Common myeloid progenitor, CD34-positive (primary cell): ENCODE measurements around the gene ATCAY.
"Not testable (repeated sequence)": the region's sequence is repeated elsewhere in the genome, so short reads cannot be mapped to it uniquely, and the experiment has no call there.

Experiments used
- CTCF ChIA-PET: fragments of 350-600 bp; sonication (Branson Sonifier 250); formaldehyde crosslinking; loops from one replicate; lab custom pipeline; 2021; ENCODE audit warnings: antibody characterized with exemption; lab: Charles Lee
- POLR2A ChIA-PET: fragments of 350-600 bp; sonication (Branson Sonifier 250); formaldehyde crosslinking; loops from one replicate; lab custom pipeline; 2021; ENCODE audit warnings: antibody characterized with exemption; lab: Charles Lee
- DNase-seq, 3 donors: peaks; one replicate each; pipeline versions ENCODE4 v3.0.0 to v3.0.0-alpha.2; 2013
- H3K27ac ChIP-seq, 2 experiments: 1 replicate in 1 of 2; 2 replicates in 1 of 2; pipeline ENCODE4 v1.7.0; 2013; ENCODE audit warnings: inconsistent platforms in 2 of 2, low read length in 2 of 2, mild to moderate bottlenecking in 2 of 2, low read depth in 1 of 2, moderate library complexity in 1 of 2; ENCODE audit not compliant: severe bottlenecking in 2 of 2, insufficient read depth in 1 of 2, poor library complexity in 1 of 2
- H3K27me3 ChIP-seq, 5 experiments: replicated peaks in 2 of 5; 1 replicate in 3 of 5; 2 replicates in 2 of 5; pipeline versions ENCODE4 v1.6.1 to v1.7.0; 2013; ENCODE audit warnings: low read length in 4 of 5, mild to moderate bottlenecking in 2 of 5, moderate library complexity in 2 of 5, inconsistent platforms in 1 of 5; ENCODE audit not compliant: insufficient read depth in 5 of 5, control insufficient read depth in 4 of 5
- H3K36me3 ChIP-seq, 4 experiments: 1 replicate in 2 of 4; 2 replicates in 2 of 4; pipeline versions ENCODE4 v1.6.1 to v1.7.0; 2013; ENCODE audit warnings: low read length in 3 of 4, control low read depth in 1 of 4, mild to moderate bottlenecking in 1 of 4; ENCODE audit not compliant: control insufficient read depth in 4 of 4, insufficient read depth in 4 of 4
- H3K4me1 ChIP-seq, 4 experiments: 1 replicate in 3 of 4; 2 replicates in 1 of 4; pipeline versions ENCODE4 v1.6.1 to v1.7.1; 2013; ENCODE audit warnings: low read length in 3 of 4, mild to moderate bottlenecking in 3 of 4, control low read depth in 1 of 4, inconsistent platforms in 1 of 4, moderate library complexity in 1 of 4; ENCODE audit not compliant: control insufficient read depth in 4 of 4, insufficient read depth in 4 of 4; ENCODE audit errors: control extremely low read depth in 1 of 4
- H3K4me3 ChIP-seq, 7 experiments: 1 replicate in 4 of 7; 2 replicates in 3 of 7; pipeline versions ENCODE4 v1.5.1 to v1.7.0; 2013; ENCODE audit warnings: mild to moderate bottlenecking in 7 of 7, low read length in 6 of 7, moderate library complexity in 6 of 7, inconsistent platforms in 2 of 7, low read depth in 2 of 7, control low read depth in 1 of 7; ENCODE audit not compliant: insufficient read depth in 4 of 7, control insufficient read depth in 1 of 7; ENCODE audit errors: extremely low read depth in 1 of 7
- H3K9me3 ChIP-seq, 5 experiments: 1 replicate in 4 of 5; 2 replicates in 1 of 5; pipeline versions ENCODE4 v1.6.1 to v1.7.1; 2013; ENCODE audit warnings: low read length in 4 of 5, mild to moderate bottlenecking in 2 of 5, inconsistent platforms in 1 of 5, low read depth in 1 of 5, moderate library complexity in 1 of 5; ENCODE audit not compliant: control insufficient read depth in 4 of 5, insufficient read depth in 2 of 5; ENCODE audit errors: control extremely low read depth in 1 of 5
- WGBS: methylation state at CpG from one replicate; pipeline ENCODE4 v1.1.5; 2013; ENCODE audit not compliant: insufficient coverage; 5-methylcytosine and 5-hydroxymethylcytosine counted together

ATCAY gene

GRCh38 chr19:3932931-3933810 lies 52.7 kb downstream of the ATCAY start, which contains the start of gene NMRK2:
NMRK2 (plus strand) TSS chr19:3933069; CDS start chr19:3933672, 603 bp downstream.
- ChIA-PET POLR2A (no interaction called here), CTCF (no interaction called here)
- peaks cover 0 to 5% (median 0%) of the 10 kb centered on the region in 5 experiments for H3K9me3 ChIP-seq
- WGBS = 3% methylated on average over 44 of the region's 51 CpGs
- peak within 1 kb of the TSS in 1 of 7 experiments; percentile 7 for H3K4me3 ChIP-seq
- H3K36me3 ChIP-seq = no peaks in the 10 kb centered on the region
- peaks cover 0 to 7% (median 2%) of the 10 kb centered on the region in 4 experiments for H3K4me1 ChIP-seq
- H3K27ac ChIP-seq = no peak within 1 kb of the TSS
- DNase-seq = peak in 2 of 3 donors; percentile 27 to 48
- peaks cover 0 to 44% (median 5%) of the 10 kb centered on the region in 5 experiments for H3K27me3 ChIP-seq

GRCh38 chr19:3936506-3937442 lies 56.3 kb downstream of the ATCAY start:
- no peak overlapping the region for H3K4me3 ChIP-seq
- CTCF ChIA-PET = interaction anchor here (1.0 kb wide), 1 partner anchor 84 kb away, joined by 3 read pairs; no protein-coding TSS in a partner anchor
- H3K27me3 ChIP-seq = peaks cover 0 to 34% (median 5%) of the 10 kb centered on the region in 5 experiments
- H3K9me3 ChIP-seq = peaks cover 0 to 5% (median 0%) of the 10 kb centered on the region in 5 experiments
- peaks cover 0 to 7% (median 2%) of the 10 kb centered on the region in 4 experiments for H3K4me1 ChIP-seq
- no peak overlapping the region for H3K27ac ChIP-seq
- POLR2A ChIA-PET = no interaction called here
- 93% methylated on average over 13 of the region's 29 CpGs for whole genome bisulfite sequencing
- H3K36me3 ChIP-seq = no peaks in the 10 kb centered on the region
- no peak for DNase-seq

- DNase-seq, H3K4me1 ChIP-seq, H3K9me3 ChIP-seq, H3K4me3 ChIP-seq, POLR2A ChIA-PET, H3K36me3 ChIP-seq, CTCF ChIA-PET, H3K27ac ChIP-seq: not testable (repeated sequence)
- peaks cover 0 to 22% (median 3%) of the 10 kb centered on the region in 5 experiments for H3K27me3 ChIP-seq
- WGBS = 96% methylated on average over 17 of the region's 22 CpGs
These were observed 57.9 kb downstream of the ATCAY start for GRCh38 chr19:3938300-3938950.

DNA sequence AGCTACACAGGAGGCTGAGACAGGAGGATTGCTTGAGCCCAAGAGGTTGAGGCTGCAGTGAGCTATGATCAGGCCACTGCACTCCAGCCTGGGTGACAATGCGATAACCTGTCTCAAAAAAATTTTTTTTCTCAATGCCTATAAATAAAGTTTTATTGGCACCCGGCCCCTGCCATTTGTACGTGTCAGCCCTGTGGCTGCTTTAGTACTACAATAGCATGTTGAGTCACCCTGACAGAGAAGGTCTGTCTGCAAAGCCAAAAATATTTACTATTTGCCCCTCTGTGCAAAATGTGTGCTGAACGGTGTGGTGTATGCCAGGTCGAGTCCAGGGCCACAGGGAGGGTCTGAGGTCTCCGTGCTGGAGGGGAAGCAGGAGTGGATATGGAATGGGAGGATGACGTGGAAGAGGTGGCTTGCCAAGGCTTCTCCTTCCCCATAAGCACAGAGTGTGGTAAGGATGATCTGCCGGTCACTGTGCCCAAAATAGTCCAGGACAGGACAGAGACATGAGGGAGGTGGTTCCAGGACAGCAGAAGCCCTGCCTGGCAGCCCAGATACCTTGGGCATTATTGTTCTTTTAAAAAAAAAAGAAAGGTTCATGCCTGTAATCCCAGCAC lies 62.4 kb downstream of the ATCAY start:
- H3K4me3 ChIP-seq = no peak overlapping the region
- no peaks in the 10 kb centered on the region for H3K36me3 ChIP-seq
- peaks cover 0 to 3% (median 0%) of the 10 kb centered on the region in 5 experiments for H3K9me3 ChIP-seq
- H3K27ac ChIP-seq = no peak overlapping the region
- H3K4me1 ChIP-seq = peaks cover 0 to 13% (median 8%) of the 10 kb centered on the region in 4 experiments
- no peaks in the 10 kb centered on the region for H3K27me3 ChIP-seq
- CTCF ChIA-PET = no interaction called here
- DNase-seq = peak in 2 of 3 donors; percentile 35 to 53
- POLR2A ChIA-PET = no interaction called here
- WGBS = 91% methylated on average over 8 of the region's 8 CpGs

GRCh38 chr19:3944018-3944721 lies 63.7 kb downstream of the ATCAY start:
- CTCF ChIA-PET = no interaction called here
- POLR2A ChIA-PET = interaction anchor here (0.7 kb wide), 1 partner anchor 28 kb away, joined by 3 read pairs; no protein-coding TSS in a partner anchor
- Histone ChIP-seq H3K4me1 (peaks cover 0 to 21% (median 9%) of the 10 kb centered on the region in 4 experiments), H3K9me3 (no peaks in the 10 kb centered on the region), H3K27me3 (no peaks in the 10 kb centered on the region), H3K4me3 (peak overlapping the region in 1 of 7 experiments; percentile 34), H3K36me3 (no peaks in the 10 kb centered on the region), H3K27ac (no peak overlapping the region)
- 81% methylated on average over 6 of the region's 11 CpGs for WGBS
- DNase-seq = peak; percentile 58 to 83 (median 77)

GRCh38 chr19:3945838-3946237 lies 65.4 kb downstream of the ATCAY start:
- Histone ChIP-seq H3K27me3 (no peaks in the 10 kb centered on the region), H3K4me1 (peaks cover 0 to 36% (median 23%) of the 10 kb centered on the region in 4 experiments), H3K4me3 (no peak overlapping the region), H3K27ac (no peak overlapping the region), H3K36me3 (no peaks in the 10 kb centered on the region), H3K9me3 (no peaks in the 10 kb centered on the region)
- POLR2A ChIA-PET = no interaction called here
- 100% methylated on average over 2 of the region's 2 CpGs for WGBS
- CTCF ChIA-PET = no interaction called here
- no peak for DNase-seq
